GM12891 (cell line): ENCODE results near the gene PAIP1.

ENCODE experiments used
- DNase-seq: peaks from one replicate; pipeline ENCODE4 v3.0.0; 2011; ENCODE audit warnings: low spot score; ENCODE audit not compliant: insufficient read length
- FAIRE-seq: peaks from 2 replicates; lab custom pipeline; 2011; peaks lifted over from hg19 to GRCh38; lab: Jason Lieb, UNC
- PAX5 ChIP-seq: IDR thresholded peaks from 2 replicates; pipeline ENCODE4 v1.6.1; 2011; ENCODE audit warnings: low read length, moderate library complexity, mild to moderate bottlenecking; ENCODE audit not compliant: insufficient read depth, severe bottlenecking
- POLR2A ChIP-seq: IDR thresholded peaks from 2 replicates; pipeline ENCODE4 v1.6.1; 2011; ENCODE audit warnings: low read depth, low read length, control low read depth
- POLR2AphosphoS5 ChIP-seq: IDR thresholded peaks from 2 replicates; pipeline ENCODE4 v1.6.1; 2011; ENCODE audit warnings: low read depth, low read length, control low read depth
- POU2F2 ChIP-seq: IDR thresholded peaks from 2 replicates; pipeline ENCODE4 v1.6.1; 2011; ENCODE audit warnings: low read depth, mild to moderate bottlenecking, control low read depth, low read length, moderate library complexity
- SPI1 ChIP-seq: IDR thresholded peaks from 2 replicates; pipeline ENCODE4 v1.6.1; 2011; ENCODE audit warnings: low read depth, low read length, control low read depth
- TAF1 ChIP-seq: IDR thresholded peaks from 2 replicates; pipeline ENCODE4 v1.6.1; 2011; ENCODE audit warnings: low read depth, low read length, control low read depth

Gene PAIP1

GRCh38 chr5:43497311-43498104, 59.4 kb downstream of the PAIP1 start:
- no peak for TF ChIP-seq POU2F2
- no peak for TF ChIP-seq PAX5
- no peak for TF ChIP-seq TAF1
- TF ChIP-seq POLR2A: no peak
- no peak for TF ChIP-seq SPI1
- no peak for TF ChIP-seq POLR2AphosphoS5
- FAIRE-seq (no peak), DNase-seq (no peak)

- no peak for DNase-seq
- FAIRE-seq: no peak
These were observed 65.6 kb downstream of the PAIP1 start for GRCh38 chr5:43491326-43491725.

GRCh38 chr5:43486353-43486752, 70.5 kb downstream of the PAIP1 start:
- no peak for TF ChIP-seq TAF1
- TF ChIP-seq PAX5: no peak
- TF ChIP-seq POLR2AphosphoS5: no peak
- TF ChIP-seq SPI1: no peak
- TF ChIP-seq POU2F2: no peak
- FAIRE-seq (no peak), DNase-seq (no peak)

More at GRCh38 chr5:43491326-43491725, 65.6 kb downstream of the PAIP1 start:
- TF ChIP-seq POLR2A (no peak), POU2F2 (no peak), SPI1 (no peak), PAX5 (no peak), POLR2AphosphoS5 (no peak), TAF1 (no peak)

GRCh38 chr5:43485406-43485805, 71.5 kb downstream of the PAIP1 start:
- no peak for DNase-seq
- FAIRE-seq: no peak
- no peak for TF ChIP-seq POLR2AphosphoS5
- TF ChIP-seq SPI1: 0 out of 2 replicates have a peak, but pooled peaks have one; percentile 9

- FAIRE-seq (peak; percentile 92), DNase-seq (peak; percentile 46)
- TF ChIP-seq POLR2A (no peak), SPI1 (0 out of 2 replicates have a peak, but pooled peaks have one; percentile 0)
These were observed 72.6 kb downstream of the PAIP1 start for GRCh38 chr5:43484106-43484849.

- FAIRE-seq (no peak), DNase-seq (peak; percentile 66)
- TF ChIP-seq PAX5: no peak
- peak; percentile 88 for TF ChIP-seq POLR2AphosphoS5
- TF ChIP-seq POU2F2: peak; percentile 13; the same call in 1 of the 2 replicates
- TF ChIP-seq SPI1: 0 out of 2 replicates have a peak, but pooled peaks have one; percentile 0
- TF ChIP-seq POLR2A: peak; percentile 76; the same call in 1 of the 2 replicates
- peak; percentile 83 for TF ChIP-seq TAF1
These were observed 73.4 kb downstream of the PAIP1 start, which contains the start of gene TMEM267 for GRCh38 chr5:43483298-43484105. Gene TMEM267 (minus strand): TSS chr5:43483865. CDS start chr5:43453969, 29,896 bp downstream.

- DNase-seq: peak; percentile 8
- no peak for FAIRE-seq
- no peak for TF ChIP-seq PAX5
- no peak for TF ChIP-seq SPI1
- TF ChIP-seq TAF1: no peak
- TF ChIP-seq POU2F2: no peak
- TF ChIP-seq POLR2A: no peak
- no peak for TF ChIP-seq POLR2AphosphoS5
These were observed 74.2 kb downstream of the PAIP1 start for GRCh38 chr5:43482490-43483297.
